GM21528 (cell line): ENCODE results near the gene HEXIM2.

Experiments used
- ATAC-seq: cut with Tn5 transposase; IDR thresholded peaks from one replicate; pipeline ENCODE4 v1.9.1; 2021; ENCODE audit warnings: mild to moderate bottlenecking, moderate library complexity; ENCODE audit not compliant: unreplicated experiment, low FRiP score

HEXIM2 gene

DNA sequence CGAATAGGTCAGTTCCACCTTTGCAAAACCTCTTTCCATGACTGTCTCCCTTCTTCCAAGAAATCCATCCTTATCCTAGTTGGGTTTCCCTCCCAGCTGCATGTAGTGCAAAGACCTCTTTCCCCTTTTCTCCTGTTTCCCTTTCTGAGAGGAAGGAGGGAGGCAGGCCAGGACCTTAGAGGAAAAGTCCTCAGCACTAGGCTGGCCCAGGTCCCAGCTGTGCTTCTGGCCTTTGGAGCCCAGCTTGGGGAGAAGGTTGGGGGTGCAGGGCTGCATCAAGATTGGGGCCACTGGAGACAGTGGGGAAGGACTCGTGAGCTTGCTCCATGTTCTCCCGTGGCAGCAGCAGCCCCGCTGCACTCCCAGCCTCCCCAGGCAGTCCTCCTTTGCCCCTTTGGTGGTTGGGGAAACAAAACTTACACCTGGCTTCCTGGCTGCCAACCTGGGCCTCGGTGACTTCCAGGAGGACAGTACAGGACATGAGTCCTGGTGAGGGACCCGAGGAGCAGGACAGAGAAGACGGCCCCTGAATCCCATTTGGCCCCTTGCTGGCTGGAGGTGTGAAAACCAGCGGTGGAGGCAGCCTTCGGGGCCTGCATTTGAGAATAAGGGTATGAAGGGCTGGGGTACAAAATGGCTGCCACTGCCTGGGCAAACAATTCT, 481 bp downstream of the HEXIM2 start:
- no peak for ATAC-seq

GRCh38 chr17:45164734-45165269, 3.1 kb downstream of the HEXIM2 start:
- no peak for ATAC-seq

- no peak for ATAC-seq
These were observed 7.5 kb downstream of the HEXIM2 start for GRCh38 chr17:45168991-45169752.

- ATAC-seq: no peak
These were observed 8.7 kb downstream of the HEXIM2 start for GRCh38 chr17:45170280-45170930.

GRCh38 chr17:45170931-45171337, 9.3 kb downstream of the HEXIM2 start:
- ATAC-seq: no peak

DNA sequence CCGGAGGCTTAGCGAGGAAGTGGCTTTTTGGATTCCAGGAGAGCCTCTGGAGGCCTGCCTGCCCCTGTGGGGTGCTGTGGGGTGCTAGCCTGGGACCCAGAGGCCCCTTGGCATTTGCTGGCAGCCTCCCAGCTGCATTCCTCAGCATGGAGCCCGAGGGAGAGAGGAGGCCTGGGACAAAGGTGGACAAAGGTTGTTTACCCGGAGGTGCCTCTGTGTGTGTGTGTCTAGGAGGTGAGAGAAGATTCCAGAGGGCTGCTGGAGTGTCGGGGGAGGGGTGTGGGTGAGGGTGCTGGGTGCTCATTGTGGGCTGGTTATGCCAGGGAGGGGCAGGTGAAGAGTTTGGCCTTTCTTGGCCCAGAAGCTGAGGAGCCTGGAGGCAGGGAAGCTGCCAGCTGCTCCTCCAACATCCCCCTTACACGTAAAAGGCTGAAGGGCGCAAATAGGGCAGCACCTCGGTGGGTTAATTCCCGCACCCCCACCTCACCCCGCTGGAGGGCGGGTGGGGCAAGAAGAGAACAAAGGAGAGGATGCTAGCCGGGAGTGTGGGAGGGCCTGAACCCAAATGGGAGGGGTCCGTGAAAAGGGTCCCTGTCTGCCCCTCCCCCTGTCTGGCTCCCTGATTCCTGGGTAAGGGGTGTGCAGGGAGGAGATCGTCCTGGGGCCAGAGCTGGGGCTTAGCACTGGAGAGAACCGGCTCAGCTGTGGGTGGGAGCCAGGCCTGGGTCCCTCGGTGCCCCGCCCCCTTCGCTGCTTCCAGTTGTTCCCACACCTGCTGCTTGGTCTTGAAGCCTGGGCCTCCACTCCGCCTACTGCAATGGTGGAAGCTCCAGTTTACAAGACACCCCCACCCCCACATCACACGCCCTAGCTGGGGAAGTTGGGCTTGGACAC, 9.9 kb downstream of the HEXIM2 start:
- ATAC-seq: no peak

GRCh38 chr17:45172232-45172540, 10.5 kb downstream of the HEXIM2 start:
- no peak for ATAC-seq

DNA sequence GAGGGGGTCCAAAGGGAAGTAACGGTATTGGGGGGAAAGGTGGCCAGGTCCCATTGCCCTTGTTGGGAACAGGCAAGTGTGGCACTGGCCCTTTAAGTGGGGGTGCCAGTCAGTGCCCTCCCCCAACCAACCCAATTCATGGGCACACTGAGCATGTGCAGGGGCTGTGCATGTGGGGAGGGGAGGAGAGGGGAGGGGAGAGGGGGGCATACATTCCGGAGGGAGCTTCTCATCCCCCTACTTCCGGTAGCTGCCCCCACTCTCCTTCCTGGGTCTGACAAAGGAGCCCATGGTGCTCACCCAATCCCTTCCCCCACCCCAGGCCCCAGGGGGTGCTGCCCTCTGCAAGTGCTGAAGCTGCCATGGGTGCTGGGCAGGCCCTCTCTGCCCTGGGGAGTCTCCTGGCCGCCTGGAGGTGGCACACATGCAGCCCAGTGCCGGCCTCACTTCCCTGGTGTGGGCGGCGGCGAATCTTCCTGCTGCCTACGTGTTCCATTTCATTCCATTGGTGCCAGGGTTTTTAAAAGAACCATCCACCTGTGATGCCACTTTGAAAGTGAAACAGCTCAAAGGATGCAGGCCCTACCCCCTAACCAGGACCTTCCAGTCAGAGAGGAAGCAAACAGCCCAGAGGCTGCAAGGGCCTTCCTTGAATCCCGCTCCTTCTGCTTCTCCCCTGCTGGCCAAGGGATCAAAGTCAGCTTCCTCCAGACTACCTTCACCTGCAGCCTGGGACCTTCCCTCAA, 11.0 kb downstream of the HEXIM2 start:
- no peak for ATAC-seq

DNA sequence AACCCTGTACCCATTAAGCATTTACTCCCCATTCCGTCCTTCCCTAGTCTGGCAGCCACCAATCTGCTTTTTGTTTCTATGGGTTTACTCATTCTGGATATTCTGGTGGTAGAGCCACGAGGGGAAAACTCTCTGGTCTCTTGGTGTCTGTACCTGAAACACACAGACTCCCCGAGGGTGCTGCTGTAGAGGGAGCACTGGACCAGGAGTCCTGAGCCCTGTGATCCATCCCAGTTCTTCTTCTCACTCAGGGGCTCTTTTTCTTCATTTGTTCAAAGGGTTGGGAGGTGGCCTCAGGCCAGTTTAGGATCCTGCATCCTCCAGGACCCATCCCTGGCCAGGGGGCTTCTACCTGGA, 14.1 kb downstream of the HEXIM2 start:
- no peak for ATAC-seq

- ATAC-seq: no peak
These were observed 15.9 kb downstream of the HEXIM2 start for GRCh38 chr17:45177563-45177962.

DNA sequence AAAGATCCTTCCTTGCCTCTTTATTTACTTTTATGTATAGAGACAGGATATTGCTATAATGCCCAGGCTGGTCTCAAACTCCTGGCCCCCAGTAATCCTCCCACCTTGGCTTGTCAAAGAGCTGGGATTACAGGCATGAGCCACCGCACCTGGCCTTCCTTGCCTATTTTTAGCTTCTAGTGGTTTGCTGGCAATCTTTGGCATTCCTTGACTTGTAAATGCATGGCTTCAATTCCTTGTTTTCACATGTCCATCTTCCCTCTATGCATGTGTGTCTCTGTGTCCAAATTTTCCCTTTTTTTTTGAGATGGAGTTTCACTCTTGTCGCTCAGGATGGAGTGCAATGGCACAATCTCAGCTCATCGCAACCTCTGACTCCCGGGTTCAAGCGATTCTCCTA, 22.5 kb downstream of the HEXIM2 start:
- no peak for ATAC-seq

GRCh38 chr17:45186801-45187354, 25.2 kb downstream of the HEXIM2 start:
- no peak for ATAC-seq

GRCh38 chr17:45189009-45189408, 27.3 kb downstream of the HEXIM2 start:
- no peak for ATAC-seq

DNA sequence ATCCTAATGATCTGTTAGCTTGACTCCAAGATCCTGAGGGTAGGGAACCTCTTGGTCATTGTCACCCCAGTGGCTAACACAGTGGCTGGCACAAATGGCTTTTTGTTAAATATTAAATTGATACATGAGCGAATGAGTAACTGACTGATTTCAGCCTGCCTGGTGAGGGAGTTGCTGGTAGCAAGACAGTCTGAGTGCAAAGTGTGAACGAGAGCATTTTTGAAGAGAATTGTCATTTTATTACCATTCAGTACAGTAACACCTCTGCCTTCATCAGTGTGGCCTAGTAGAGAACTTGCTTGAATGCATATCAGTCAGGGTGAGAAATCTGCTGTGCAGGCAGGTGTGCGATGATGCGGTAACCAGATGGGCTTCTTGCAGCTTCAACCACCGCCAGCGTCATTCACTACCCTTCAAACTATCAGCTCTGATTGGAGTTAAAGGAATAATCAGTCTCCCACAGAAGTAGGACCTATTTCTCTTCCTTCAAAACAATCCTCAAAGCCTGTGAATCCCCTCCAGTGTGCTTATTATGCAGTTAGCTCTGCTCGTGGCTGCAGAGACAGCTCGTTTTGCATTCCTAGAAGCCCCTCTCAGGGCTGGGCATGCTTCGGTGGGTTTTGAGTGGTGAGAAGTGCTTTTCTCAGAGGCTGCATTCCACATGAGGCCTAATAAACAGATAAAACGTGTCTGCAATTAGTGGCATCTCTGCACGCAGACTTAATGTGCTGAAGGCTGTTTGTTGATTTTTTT, 29.0 kb downstream of the HEXIM2 start:
- ATAC-seq: no peak

- no peak for ATAC-seq
These were observed 33.7 kb downstream of the HEXIM2 start for GRCh38 chr17:45195424-45195823.

- ATAC-seq: no peak
These were observed 35.4 kb downstream of the HEXIM2 start for GRCh38 chr17:45197108-45197507.

GRCh38 chr17:45197555-45198334, 36.1 kb downstream of the HEXIM2 start:
- no peak for ATAC-seq

GRCh38 chr17:45200701-45201100, 39.0 kb downstream of the HEXIM2 start:
- ATAC-seq: no peak
